Breast epithelium (tissue), 3 donors: ENCODE measurements around the gene WBP11.

Experiments used
- CTCF ChIP-seq, 3 donors: fragments of 450-650 bp; IDR thresholded peaks; one replicate each; pipeline ENCODE4 v1.5.1; 2016 to 2017; ENCODE audit warnings: antibody characterized with exemption in 3 of 3, mild to moderate bottlenecking in 3 of 3, moderate library complexity in 3 of 3
- POLR2A ChIP-seq: fragments of 450-650 bp; IDR thresholded peaks from one replicate; pipeline ENCODE4 v1.6.1; 2016; ENCODE audit warnings: antibody characterized with exemption, mild to moderate bottlenecking, moderate library complexity
- POLR2AphosphoS5 ChIP-seq, 3 donors: sonication (generic); formaldehyde crosslinking; IDR thresholded peaks; one replicate each; pipeline ENCODE4 v1.6.1; 2017; ENCODE audit warnings: antibody characterized with exemption in 3 of 3

DNA sequence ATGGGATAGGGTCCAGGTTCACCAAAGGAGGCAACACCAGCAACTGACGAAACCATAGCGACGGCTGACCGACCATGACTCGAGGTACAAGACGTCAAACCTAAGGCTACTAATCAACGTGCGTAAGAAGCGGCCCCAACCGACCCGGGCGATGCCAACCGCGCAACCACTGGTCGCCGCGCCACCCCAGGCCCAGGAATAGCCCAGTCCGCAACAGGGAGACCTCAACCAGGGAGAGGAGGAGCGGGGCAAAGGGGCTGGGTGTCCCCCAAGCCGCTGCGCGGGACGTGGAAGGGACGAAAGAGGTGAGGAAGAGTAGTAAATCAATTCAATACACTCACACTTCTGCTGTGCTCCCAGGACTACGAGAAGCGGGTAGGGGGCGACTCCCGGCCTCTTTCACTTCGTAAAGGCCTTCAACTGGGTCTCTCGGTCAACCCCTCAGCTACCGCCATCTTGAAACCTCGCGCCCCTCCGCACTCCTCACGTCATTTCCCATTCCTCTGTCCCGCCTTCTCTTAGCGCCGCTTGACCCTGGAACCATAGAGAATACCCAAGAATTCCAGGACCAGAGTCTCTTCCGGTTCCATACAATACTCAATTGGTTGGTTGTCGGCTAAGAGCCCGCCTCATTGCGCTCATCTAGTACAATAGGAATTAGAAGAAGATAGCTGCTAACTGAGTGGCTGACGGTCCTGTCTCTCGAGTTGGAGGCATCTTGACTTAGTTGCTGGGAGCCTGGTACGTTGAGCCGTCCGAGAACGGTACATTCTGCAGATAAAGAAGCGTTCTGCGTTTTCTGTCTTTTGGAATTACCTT, at the start of gene WBP11, which contains the start of gene C12orf60:
- TF ChIP-seq POLR2A (peak; percentile 37), CTCF (IDR thresholded peaks at IDR 0.05) (peak in 1 of 3 donors; percentile 7), POLR2AphosphoS5 (IDR thresholded peaks at IDR 0.05) (peak; percentile 60 to 91 (median 79))
